DMS53 treated with DMSO at 0.1 percent for 48 hours (cell line): Measurements from ENCODE around the gene VPS8.
"Not testable (repeated sequence)": the region's sequence is repeated elsewhere in the genome, so short reads cannot be mapped to it uniquely, and the experiment has no call there.

Experiments
- DNase-seq: peaks from one replicate; lab custom pipeline; 2025; ENCODE audit not compliant: unreplicated experiment; lab: John Stamatoyannopoulos, UW

The VPS8 gene

GRCh38 chr3:184981071-184981470 is 169.1 kb downstream of the VPS8 start:
- peak; percentile 3 for DNase-seq

GRCh38 chr3:184982076-184982475 is 170.1 kb downstream of the VPS8 start:
- DNase-seq, result no peak

DNA sequence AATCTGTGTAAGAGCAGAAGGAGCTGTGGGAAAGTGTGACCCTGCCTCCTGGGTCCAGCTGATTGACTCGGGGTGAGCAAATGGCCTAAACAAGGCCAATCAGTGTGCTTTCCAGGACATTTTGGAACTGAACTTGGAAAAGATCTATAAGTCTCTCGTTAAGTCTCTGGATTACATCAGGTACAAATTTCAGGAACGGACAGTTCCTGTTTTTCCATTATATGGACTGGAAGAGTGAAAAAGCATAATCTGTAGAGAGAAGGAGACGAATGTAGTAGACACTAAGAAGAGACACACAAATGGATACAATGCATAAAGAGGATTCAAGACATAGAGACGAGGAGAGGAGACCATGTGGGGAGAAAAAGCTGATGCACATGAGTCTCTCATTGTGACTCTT is 173.6 kb downstream of the VPS8 start:
- no peak for DNase-seq

DNA sequence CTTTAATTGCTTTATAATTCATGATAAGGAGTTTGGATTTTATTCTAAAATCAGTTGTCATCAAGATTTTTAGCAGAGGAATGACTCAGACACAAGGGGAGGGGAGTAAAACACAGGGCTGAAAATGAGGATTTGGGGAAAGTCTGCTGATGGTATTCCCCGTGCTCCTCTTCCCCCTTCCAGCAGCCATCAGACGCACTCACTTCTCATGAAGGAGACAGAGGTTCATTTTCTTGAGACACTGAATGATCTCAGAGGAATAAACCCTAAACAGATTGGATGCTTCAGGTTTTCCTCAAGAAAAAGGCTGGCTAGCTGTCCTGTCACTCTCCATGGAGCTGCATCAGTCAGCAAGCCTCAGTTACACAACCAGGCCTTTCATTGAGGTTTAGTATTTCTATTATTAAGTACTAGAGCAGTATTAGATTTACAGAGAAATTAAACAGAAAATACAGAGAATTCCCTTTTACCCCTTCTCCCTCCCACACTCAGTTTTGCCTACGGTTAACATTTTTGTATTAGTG is 174.5 kb downstream of the VPS8 start:
- DNase-seq, result no peak

DNA sequence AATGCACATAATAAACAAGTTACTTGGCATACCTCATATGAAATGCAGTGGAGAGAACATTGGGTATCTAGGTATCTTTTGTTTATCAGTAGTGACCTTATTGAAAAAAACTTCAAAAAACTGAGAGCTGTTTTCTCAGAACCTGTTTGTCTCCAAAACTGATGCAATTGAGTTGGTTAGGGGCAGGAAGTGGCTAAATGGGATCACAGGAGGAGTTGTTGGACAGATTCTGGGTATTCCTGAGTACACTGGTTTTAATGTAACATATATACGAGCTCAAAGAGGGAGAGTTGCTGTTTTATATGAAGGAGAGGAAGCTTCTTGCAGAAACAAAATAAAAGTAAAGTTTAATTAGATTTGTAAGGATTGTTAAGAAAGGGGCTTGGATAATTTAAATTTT is 181.4 kb downstream of the VPS8 start:
- DNase-seq, result no peak

- not testable (repeated sequence) for DNase-seq
Measured at GRCh38 chr3:185003876-185004275, 191.9 kb downstream of the VPS8 start.

DNA sequence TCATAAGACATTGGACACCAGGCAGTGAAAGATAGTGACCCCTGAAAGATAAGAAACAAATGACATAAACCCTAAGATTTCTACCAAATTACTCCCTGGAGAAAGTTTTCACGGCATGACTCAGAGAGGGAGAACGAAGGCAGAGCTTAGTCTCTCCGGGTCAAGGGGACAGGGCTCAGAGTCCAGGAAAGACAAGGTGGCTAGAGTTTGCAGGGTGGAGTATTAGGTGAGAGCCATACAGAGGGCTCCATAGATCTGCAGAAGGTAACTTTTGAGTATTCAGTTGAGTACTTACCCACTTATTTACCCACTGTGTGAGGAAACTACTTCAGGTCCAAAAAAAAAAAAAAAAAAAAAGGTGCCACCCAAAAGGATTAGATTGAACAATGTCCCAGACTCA is 197.7 kb downstream of the VPS8 start:
- DNase-seq, result no peak

- not testable (repeated sequence) for DNase-seq
Measured at GRCh38 chr3:185017584-185017983, 205.6 kb downstream of the VPS8 start.

DNA sequence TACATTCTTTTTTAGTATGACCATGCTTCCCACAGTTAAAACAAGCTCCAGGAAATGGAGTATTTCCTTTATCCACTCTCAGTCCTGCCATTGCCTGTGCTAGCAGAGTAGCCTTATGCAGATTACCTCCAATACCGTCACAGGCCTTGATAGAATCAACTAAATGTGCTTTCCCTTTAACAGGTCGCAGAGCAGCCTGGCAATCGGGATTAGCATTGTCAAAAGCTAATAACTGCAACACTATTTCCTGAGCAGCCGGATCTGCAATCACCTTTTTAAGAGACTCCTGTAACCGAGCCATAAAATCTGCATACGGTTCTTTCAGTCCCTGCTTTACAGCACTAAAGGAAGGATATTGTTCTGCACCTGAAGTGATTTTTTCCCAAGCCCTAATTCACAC is 206.0 kb downstream of the VPS8 start:
- not testable (repeated sequence) for DNase-seq

DNA sequence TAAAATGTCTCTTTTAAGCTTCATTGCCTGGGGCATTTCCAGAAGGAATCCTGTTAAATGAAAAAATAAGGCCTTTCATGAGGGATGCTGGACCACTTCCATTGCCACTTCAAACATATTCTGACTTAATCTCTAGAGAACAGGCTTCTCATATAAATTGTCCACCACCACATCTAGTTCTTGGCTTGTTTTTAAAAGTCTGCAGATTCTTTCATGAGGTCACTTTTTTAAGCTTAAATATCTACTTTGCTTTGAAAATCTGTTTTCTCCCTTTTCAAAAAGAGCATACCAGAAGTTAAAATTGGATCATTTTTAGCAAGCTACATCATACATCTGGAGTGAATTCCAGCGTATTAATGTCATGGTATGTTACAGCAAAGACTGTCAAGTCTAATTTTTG is 209.3 kb downstream of the VPS8 start:
- no peak for DNase-seq

DNA sequence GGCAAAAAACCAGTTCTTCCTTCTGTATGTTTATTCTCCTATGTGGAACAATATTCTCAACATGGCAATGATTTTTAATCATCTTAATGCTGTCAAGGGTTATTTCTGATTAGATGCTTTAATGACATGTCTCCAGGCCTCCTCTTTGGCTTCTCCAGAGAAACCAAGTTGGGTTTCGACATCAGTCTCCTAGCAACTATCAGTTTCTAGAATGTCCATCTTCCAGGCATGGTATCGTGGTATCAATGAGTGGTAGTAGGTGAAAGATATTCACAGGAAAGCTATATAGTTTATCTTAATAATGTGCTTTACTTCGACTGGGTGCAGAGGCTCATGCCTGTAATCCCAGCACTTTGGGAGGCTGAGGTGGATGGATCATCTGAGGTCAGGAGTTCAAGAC is 212.4 kb downstream of the VPS8 start:
- DNase-seq, result no peak

DNA sequence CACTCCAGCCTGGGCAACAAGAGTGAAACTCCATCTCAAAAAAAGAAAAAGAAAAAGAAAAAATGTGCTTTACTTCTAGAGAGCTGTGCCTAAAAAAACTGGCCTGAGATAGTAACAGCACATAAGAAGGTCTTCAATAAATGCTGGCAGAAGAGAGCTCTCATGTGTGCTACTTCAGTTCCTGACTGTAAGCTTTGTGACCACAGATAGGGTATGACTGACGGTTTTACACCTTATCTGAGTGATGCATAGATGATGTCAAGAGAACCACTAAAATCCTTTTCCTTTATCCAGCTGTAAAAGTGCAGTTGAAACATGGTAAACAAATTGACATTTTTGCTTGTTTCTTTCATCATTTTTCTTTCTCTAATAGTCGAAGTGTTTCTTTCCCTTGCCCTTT is 213.0 kb downstream of the VPS8 start:
- DNase-seq, result no peak

GRCh38 chr3:185028121-185028520 is 216.2 kb downstream of the VPS8 start:
- no peak for DNase-seq

- DNase-seq, result no peak
Measured at GRCh38 chr3:185029086-185029485, 217.1 kb downstream of the VPS8 start.

DNA sequence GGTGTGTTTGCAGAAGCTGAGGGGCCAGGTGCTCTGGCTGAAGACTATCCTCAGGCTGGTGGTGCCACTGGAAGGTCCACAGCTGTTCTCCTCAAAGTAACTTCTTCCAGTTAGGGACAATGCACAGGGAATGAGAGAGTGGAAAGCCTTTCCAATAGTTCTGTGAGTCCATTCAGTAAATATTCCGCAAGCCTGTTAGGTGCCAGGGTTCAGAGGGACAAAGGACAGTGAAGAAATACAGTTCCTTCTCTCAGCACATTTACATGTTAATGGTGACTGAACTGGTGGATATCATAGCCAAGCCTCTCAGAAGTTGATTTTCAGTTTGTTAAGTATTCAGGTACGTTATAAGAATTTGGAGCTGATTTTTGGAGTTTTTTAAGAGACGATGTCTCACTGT is 218.4 kb downstream of the VPS8 start:
- no peak for DNase-seq

DNA sequence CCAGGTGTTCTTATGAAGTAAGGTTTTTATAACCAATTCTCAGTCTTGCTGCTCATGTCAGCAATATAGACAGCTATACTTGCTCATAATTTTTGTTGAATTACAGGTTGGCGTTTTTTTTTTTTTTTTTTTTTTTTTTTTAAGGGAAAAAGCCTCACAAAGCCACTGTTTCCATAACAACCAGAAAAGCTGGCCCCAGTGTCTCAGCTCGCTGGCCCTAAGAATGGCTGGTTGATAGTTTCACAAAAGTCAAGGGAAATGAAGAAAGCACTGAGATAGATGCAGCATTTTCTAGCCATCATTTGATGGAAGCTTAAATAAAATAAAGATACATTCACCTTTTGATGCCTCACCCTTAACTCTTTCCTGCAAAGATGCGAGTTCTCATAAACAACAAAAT is 219.0 kb downstream of the VPS8 start:
- no peak for DNase-seq

DNA sequence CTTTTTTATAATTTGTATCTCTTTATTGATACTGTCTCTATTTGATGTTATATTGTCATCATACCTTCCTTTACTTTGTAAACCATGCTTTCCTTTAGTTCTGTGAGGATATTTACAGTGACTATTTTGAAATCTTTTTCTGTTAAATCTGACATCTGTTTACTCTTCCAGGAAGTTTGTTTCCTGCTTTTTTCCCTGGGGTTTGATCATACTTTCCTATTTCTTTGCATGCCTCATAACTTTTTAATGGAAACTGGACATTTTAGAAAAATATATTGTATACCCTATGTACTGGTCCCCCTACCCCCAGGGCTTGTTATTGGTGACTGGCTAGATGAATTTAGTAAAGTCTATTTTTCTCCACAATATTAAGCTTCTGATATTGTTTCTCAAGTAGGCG is 225.8 kb downstream of the VPS8 start:
- no peak for DNase-seq

GRCh38 chr3:185040425-185040824 is 228.5 kb downstream of the VPS8 start:
- no peak for DNase-seq

DNA sequence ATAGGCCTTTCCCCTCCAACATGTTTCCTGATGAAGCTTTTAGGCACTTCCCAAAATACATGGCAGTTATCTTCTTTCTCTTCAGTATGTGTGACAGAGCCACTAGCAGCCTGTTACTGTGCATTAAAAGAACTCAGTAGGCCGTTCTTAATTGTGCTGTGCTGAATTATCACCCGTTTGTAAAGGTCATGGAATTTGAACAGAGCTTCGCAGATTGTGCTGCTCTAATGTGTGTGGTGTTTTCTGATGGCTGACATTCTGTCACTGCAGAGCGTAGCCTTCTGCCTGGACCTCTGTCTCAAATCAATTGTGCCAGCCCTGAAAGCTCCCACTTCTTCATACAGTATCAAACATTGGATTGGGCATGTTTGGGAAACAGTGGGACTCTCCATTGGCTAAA is 229.6 kb downstream of the VPS8 start:
- DNase-seq, result no peak

DNA sequence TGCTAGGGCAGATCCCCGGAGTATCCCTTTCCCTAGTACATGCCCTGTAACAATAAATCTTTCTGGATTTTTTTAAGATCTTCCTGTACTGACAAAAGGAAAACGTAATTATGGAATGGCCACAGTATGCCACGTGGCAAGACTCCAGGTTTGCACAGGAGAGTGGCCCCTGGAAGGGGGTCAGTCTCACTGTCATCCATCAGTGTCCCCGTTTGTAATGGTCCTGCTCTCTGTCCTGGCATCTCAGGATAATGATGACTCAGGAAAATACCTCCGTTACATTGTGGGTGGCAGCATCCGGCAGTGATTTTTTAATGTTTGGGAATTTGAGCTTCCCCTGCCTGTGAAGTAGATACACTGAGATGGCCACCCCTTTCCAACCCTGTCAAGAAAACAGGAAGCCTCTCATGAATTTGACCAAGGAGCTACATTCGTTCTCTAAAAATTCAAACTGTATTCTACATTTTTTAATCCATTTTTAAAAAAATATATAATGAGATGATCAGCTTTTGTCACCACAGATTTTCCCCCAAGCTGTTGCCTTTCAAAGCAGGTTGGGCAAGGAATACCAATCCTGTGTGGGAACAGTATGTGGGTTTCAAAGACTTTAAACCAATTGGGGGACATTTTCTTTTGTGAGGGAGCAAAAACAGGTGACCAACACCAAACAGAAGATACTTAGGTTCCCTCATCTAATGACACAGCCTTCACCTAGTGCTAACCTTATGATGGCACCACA is 230.5 kb downstream of the VPS8 start:
- DNase-seq, result no peak

DNA sequence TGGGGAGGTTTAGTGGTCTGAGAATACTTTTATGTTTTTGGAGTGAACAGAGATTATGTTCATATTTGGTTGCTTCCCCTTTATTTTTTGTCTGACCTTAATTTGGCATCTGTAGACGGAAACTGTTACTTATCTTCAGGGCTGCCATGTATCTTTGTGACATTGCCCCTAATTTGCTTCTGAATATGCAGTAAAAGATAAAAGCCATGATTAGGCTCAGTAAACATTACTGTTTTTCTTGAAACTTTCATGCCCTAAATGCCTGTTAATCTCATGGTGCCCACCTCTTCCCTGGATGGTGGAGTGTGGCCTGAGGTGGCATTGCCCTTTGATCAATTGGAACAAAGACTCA is 234.2 kb downstream of the VPS8 start:
- no peak for DNase-seq

DNA sequence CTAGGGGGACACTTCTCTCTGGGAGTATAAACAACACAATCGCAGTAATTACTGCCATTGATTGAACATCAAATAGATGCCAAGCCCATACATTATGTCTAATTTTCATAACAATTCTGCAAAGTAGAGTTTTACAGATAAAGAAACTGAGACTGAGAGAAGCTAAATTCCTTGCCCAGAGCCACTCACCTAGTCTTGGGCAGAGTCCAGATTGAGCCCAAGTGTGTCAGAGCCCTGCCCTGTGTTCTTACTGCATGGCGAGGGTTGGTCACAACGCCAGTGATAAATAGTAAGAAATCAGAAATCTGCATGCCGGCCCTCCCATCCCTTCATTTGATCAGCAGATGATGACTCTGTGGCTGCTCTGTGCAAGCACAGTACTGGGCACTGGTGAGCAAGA is 234.6 kb downstream of the VPS8 start:
- DNase-seq, result no peak

- DNase-seq, result no peak
Measured at GRCh38 chr3:185049710-185050109, 237.7 kb downstream of the VPS8 start.
